AG04449 (cell line): ENCODE measurements around the gene MT1F.

ENCODE experiments used
- CTCF ChIA-PET: fragments of 350-600 bp; formaldehyde crosslinking; extraction: SDS; loops from one replicate; lab custom pipeline; 2021; ENCODE audit warnings: antibody characterized with exemption; lab: Yijun Ruan, JAX
- POLR2A ChIA-PET: fragments of 400-600, 350-600 bp; formaldehyde crosslinking; extraction: SDS; loops from one replicate; lab custom pipeline; 2020; ENCODE audit warnings: antibody characterized with exemption, inconsistent platforms; lab: Yijun Ruan, JAX
- DNase-seq: peaks from one replicate; pipeline ENCODE4 v3.0.0-alpha.2; 2010; ENCODE audit warnings: low read depth, low spot score
- H3K4me3 ChIP-seq: 2 replicates; pipeline ENCODE4 v1.5.1; 2011; ENCODE audit warnings: low read depth, mild to moderate bottlenecking, control low read depth, low read length
- CTCF ChIP-seq: IDR thresholded peaks from one replicate; pipeline ENCODE4 v1.5.1; 2011; ENCODE audit warnings: mild to moderate bottlenecking, moderate library complexity, low read length, control low read depth, inconsistent platforms; ENCODE audit not compliant: insufficient read depth; ENCODE audit errors: missing control alignments

The MT1F gene

GRCh38 chr16:56657555-56658326 is at the start of gene MT1F:
MT1F (plus strand) TSS chr16:56657959; CDS start chr16:56658059, 100 bp downstream.
- ChIA-PET POLR2A (no interaction called here), CTCF (no interaction called here)
- H3K4me3 ChIP-seq = peak within 1 kb of the TSS; percentile 47
- no peak for TF ChIP-seq CTCF
- no peak for DNase-seq

- no peak for TF ChIP-seq CTCF
- peak; percentile 65 for DNase-seq
- CTCF ChIA-PET = interaction anchor here (0.6 to 10.2 kb wide), 6 partner anchors 10 to 277 kb away, joined by 3 to 174 read pairs (median 3); no protein-coding TSS in a partner anchor
- H3K4me3 ChIP-seq = peak within 1 kb of the TSS; percentile 74
- POLR2A ChIA-PET = interaction anchor here (0.6 to 17.5 kb wide), 6 partner anchors 9 to 75 kb away, joined by 3 to 263 read pairs (median 4); partner anchors contain the start of genes MT1A, MT1E and MT1X
These were observed 49.5 kb upstream of the MT1F start, which contains the start of gene MT2A for GRCh38 chr16:56608043-56608875. MT2A (plus strand) TSS chr16:56608584; CDS start chr16:56608656, 72 bp downstream.

- DNase-seq = no peak
- ChIA-PET CTCF (interaction anchor here (1.1 to 10.2 kb wide), 5 partner anchors 8 to 278 kb away, joined by 3 to 174 read pairs (median 3); no protein-coding TSS in a partner anchor), POLR2A (interaction anchor here (0.9 to 17.5 kb wide), 5 partner anchors 8 to 74 kb away, joined by 3 to 263 read pairs (median 4); partner anchors contain the start of genes MT1E and MT1X)
- no peak for TF ChIP-seq CTCF
- H3K4me3 ChIP-seq = peak overlapping the region; percentile 74
These were observed 48.8 kb upstream of the MT1F start for GRCh38 chr16:56608876-56609462.

- ChIA-PET CTCF (interaction anchor here (1.1 to 10.2 kb wide), 4 partner anchors 9 to 279 kb away, joined by 3 to 174 read pairs (median 3); no protein-coding TSS in a partner anchor), POLR2A (interaction anchor here (1.2 to 17.5 kb wide), 2 partner anchors 17 to 74 kb away, joined by 3 to 263 read pairs; partner anchors contain the start of gene MT1E)
- peak; percentile 60 for DNase-seq
- H3K4me3 ChIP-seq = peak overlapping the region; percentile 74
- TF ChIP-seq CTCF = peak; percentile 7
These were observed 48.3 kb upstream of the MT1F start for GRCh38 chr16:56609463-56609921.

- ChIA-PET POLR2A (interaction anchor here (1.2 to 17.5 kb wide), 2 partner anchors 16 to 73 kb away, joined by 3 to 263 read pairs; partner anchors contain the start of gene MT1E), CTCF (interaction anchor here (1.0 to 10.2 kb wide), 4 partner anchors 9 to 92 kb away, joined by 3 to 174 read pairs (median 4); no protein-coding TSS in a partner anchor)
- DNase-seq = peak; percentile 78
- no peak for TF ChIP-seq CTCF
- H3K4me3 ChIP-seq = peak overlapping the region; percentile 48
These were observed 47.6 kb upstream of the MT1F start for GRCh38 chr16:56610017-56610608.
